Measurements from ENCODE around the gene RTBDN.
"Not testable (repeated sequence)": the region's sequence is repeated elsewhere in the genome, so short reads cannot be mapped to it uniquely, and the experiment has no call there.

The RTBDN gene

GRCh38 chr19:12856653-12857052, 22.3 kb upstream of the RTBDN start:
- no peak for DNase-seq

- peak; percentile 80 to 82 for DNase-seq
Measured at GRCh38 chr19:12847159-12848139, 13.1 kb upstream of the RTBDN start.

GRCh38 chr19:12846613-12847012, 12.2 kb upstream of the RTBDN start:
- not testable (repeated sequence) for DNase-seq

GRCh38 chr19:12843999-12844732, 9.8 kb upstream of the RTBDN start:
- DNase-seq, result peak; percentile 17 to 21

- DNase-seq, result no peak
Measured at GRCh38 chr19:12843328-12843727, 8.9 kb upstream of the RTBDN start.

GRCh38 chr19:12842511-12842910, 8.1 kb upstream of the RTBDN start:
- no peak for DNase-seq

- no peak for DNase-seq
Measured at GRCh38 chr19:12841094-12841493, 6.7 kb upstream of the RTBDN start.

GRCh38 chr19:12840091-12841079, 6.0 kb upstream of the RTBDN start:
- peak; percentile 47 to 52 for DNase-seq

GRCh38 chr19:12838886-12839756, 4.7 kb upstream of the RTBDN start:
- DNase-seq, result no peak

- DNase-seq, result peak in 1 of 2 donors; percentile 48
Measured at GRCh38 chr19:12838182-12838885, 4.0 kb upstream of the RTBDN start, which contains the start of gene MAST1. Gene MAST1 (plus strand): TSS chr19:12838515. CDS start chr19:12838573, 58 bp downstream.

GRCh38 chr19:12837225-12837624, 2.8 kb upstream of the RTBDN start:
- no peak for DNase-seq

- no peak for DNase-seq
Measured at GRCh38 chr19:12836529-12836863, 2.1 kb upstream of the RTBDN start.

- DNase-seq, result no peak
Measured at GRCh38 chr19:12834976-12835757, 788 bp upstream of the RTBDN start.

- DNase-seq, result no peak
Measured at GRCh38 chr19:12833738-12834565, 427 bp downstream of the RTBDN start.

GRCh38 chr19:12833418-12833737, 1.0 kb downstream of the RTBDN start:
- DNase-seq, result no peak

GRCh38 chr19:12828494-12828893, 5.9 kb downstream of the RTBDN start:
- DNase-seq, result no peak

- DNase-seq, result no peak
Measured at GRCh38 chr19:12825254-12826131, 8.9 kb downstream of the RTBDN start.

- no peak for DNase-seq
Measured at GRCh38 chr19:12821761-12822160, 12.6 kb downstream of the RTBDN start.
